ENCODE measurements around the gene ACOX1. TPM values are rescaled to one million over a fixed set of nuclear protein-coding genes. Genes with fewer than 3 reads are reported as not detected.
A peak's percentile ranks its signal among the peaks of the same experiment; 100 is the strongest.

ACOX1 gene
- total and polyA plus RNA-seq, 2 of the 13 experiments (the other 11 are each of a cell fraction or from before 2014, with no cell fraction given), result 86.4 to 120 TPM

- TF ChIP-seq SNAPC4 (CRISPR knock-in tag; IDR thresholded peaks at IDR 0.05) (no peak), RXRB (CRISPR knock-in tag; IDR thresholded peaks at IDR 0.05; ENCODE audit: borderline replicate concordance) (peak; percentile 15; the same call in 1 of the 2 replicates), CHCHD3 (CRISPR knock-in tag; IDR thresholded peaks at IDR 0.05) (no peak), GATAD2A (CRISPR knock-in tag; IDR thresholded peaks at IDR 0.05) (peak; percentile 45; the same call in 1 of the 2 replicates), MXI1 (IDR thresholded peaks at IDR 0.05; ENCODE audit: borderline replicate concordance, low read depth, low read length) (no peak; the same call in 2 of the 3 replicates), MLX (CRISPR knock-in tag; IDR thresholded peaks at IDR 0.05) (no peak), HMG20B (CRISPR knock-in tag; conservative IDR thresholded peaks at IDR 0.05) (no peak), ZNF274 (CRISPR knock-in tag; IDR thresholded peaks at IDR 0.05) (0 out of 2 replicates have a peak, but pooled peaks have one; percentile 5), TCF12 (IDR thresholded peaks at IDR 0.05) (no peak), TCF12 (CRISPR knock-in tag; IDR thresholded peaks at IDR 0.05) (no peak), NCOR1 (IDR thresholded peaks at IDR 0.05; ENCODE audit: borderline replicate concordance, low read length) (no peak), ZNF790 (CRISPR knock-in tag; IDR thresholded peaks at IDR 0.05; ENCODE audit: borderline replicate concordance) (no peak), MNT (IDR thresholded peaks at IDR 0.05) (no peak), NFAT5 (CRISPR knock-in tag; IDR thresholded peaks at IDR 0.05) (peak; percentile 33; the same call in 1 of the 2 replicates), ZNF639 (CRISPR knock-in tag; conservative IDR thresholded peaks at IDR 0.05) (no peak), SMC3 (IDR thresholded peaks at IDR 0.05; ENCODE audit: low read length) (no peak)
These were observed 48.3 kb upstream of the ACOX1 start, which contains the start of gene EVPL (continued) for GRCh38 chr17:76027159-76027839.
